ENCODE data around the gene GAS2L2. TPM values are rescaled to one million over a fixed set of nuclear protein-coding genes. Genes with fewer than 3 reads are reported as not detected.

Gene GAS2L2
- total RNA-seq (not detected), polyA plus RNA-seq (under 1 TPM in 1 of 3 donors, not detected in 2; 0.06 TPM)

DNA sequence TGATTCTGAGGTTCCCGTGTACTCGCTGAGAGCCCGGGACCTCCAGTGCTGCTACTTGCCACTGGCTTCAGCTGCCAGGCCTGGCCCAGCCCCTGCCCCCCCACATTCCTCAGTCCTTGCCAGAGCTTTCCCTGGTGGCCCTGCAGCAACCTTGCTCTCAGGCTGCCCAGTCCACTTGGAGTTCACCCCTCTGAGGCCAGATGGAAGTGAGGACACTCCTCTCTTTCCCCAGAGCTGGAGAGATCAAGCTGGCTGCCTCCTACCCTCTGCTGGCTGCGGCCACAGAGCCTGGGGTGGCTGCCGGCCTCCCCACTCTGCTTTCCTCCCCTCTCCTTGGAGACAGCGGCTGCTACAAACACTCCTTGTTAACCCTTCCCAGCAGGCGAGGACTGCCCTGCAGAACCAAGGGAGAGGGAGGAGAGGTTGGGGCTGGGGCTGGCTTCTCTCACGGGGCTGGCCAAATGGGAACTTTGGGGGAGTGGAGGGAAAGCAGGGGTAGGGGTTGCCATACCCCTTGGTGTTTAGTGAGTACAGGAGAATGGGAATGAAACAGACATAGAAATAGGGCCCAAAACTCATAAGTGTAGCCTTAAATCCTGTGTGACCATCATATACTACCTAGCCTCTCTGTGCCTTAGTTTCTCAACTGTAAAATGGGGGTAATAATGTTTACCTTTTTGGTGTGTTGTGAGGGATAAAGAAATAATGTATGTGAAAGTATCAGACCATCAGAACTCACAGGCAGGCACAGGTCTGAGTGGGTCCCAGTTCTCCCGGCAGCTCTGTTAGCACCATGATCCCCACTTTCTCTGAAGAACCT lies at the start of gene GAS2L2:
Gene GAS2L2 (minus strand): TSS at position 295 of the 820 bp plus-strand sequence. CDS start 389 bp downstream, outside the sequence.
- peak within 1 kb of the TSS in 1 of 4 donors; percentile 14 for H3K27ac ChIP-seq
- peaks cover 20 to 48% (median 31%) of the 10 kb centered on the region in 3 donors for H3K27me3 ChIP-seq
- intact Hi-C loops (cut with DNase I) = no loop called here
- WGBS, 2 donors = 54 to 56% methylated on average over 9 of the region's 9 CpGs
- no peak for DNase-seq
- H3K4me1 ChIP-seq = peaks cover 0 to 20% (median 13%) of the 10 kb centered on the region in 4 donors
- TF ChIP-seq POLR2AphosphoS5 (IDR thresholded peaks at IDR 0.05) (no peak), EP300 (IDR thresholded peaks at IDR 0.05) (no peak), POLR2A (IDR thresholded peaks at IDR 0.05) (no peak)
- TF ChIP-seq, protein P1, sequence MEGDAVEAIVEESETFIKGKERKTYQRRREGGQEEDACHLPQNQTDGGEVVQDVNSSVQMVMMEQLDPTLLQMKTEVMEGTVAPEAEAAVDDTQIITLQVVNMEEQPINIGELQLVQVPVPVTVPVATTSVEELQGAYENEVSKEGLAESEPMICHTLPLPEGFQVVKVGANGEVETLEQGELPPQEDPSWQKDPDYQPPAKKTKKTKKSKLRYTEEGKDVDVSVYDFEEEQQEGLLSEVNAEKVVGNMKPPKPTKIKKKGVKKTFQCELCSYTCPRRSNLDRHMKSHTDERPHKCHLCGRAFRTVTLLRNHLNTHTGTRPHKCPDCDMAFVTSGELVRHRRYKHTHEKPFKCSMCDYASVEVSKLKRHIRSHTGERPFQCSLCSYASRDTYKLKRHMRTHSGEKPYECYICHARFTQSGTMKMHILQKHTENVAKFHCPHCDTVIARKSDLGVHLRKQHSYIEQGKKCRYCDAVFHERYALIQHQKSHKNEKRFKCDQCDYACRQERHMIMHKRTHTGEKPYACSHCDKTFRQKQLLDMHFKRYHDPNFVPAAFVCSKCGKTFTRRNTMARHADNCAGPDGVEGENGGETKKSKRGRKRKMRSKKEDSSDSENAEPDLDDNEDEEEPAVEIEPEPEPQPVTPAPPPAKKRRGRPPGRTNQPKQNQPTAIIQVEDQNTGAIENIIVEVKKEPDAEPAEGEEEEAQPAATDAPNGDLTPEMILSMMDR (IDR thresholded peaks at IDR 0.05) = no peak
- no peaks in the 10 kb centered on the region for H3K36me3 ChIP-seq
- H3K4me3 ChIP-seq = no peak within 1 kb of the TSS
- no peaks in the 10 kb centered on the region for H3K9me3 ChIP-seq

DNA sequence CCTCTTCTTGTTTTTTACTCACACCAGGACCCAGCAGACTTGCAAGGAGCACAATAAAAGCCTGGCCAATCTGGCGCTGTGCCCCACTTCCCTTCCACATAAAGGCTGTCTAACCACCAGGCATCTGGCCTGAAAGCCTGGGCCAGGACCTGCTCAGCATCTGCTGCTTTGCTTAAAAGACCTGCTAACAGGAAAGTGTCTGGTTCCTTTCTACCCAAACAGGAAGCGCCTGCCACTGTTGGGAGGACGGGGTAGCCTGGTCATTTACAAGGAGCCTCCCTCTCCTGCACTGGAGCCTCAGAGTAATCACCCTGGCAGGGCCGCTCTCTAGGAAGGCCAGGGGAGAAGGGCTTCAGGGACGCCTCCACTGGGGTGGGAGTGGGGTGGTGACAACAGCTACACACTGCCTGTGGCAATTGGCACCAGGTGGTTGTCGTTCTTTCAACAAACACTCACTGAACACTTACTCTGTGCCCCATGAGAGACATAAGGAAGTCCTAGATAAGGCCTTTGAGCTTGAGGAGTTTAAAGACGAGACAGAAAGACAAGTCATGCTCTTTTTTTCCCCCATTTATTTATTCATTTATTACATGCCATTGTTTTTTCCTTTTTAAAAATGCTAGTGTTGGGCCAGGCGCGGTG lies 48.7 kb upstream of the GAS2L2 start:
- peaks cover 0 to 52% (median 41%) of the 10 kb centered on the region in 4 donors for H3K4me1 ChIP-seq
- TF ChIP-seq POLR2AphosphoS5 (IDR thresholded peaks at IDR 0.05) = peak; percentile 88 to 98 (median 94)
- no peak for TF ChIP-seq POLR2A (IDR thresholded peaks at IDR 0.05)
- peak in 1 of 4 donors; percentile 85 for TF ChIP-seq EP300 (IDR thresholded peaks at IDR 0.05)
- DNase-seq = peak; percentile 98
- intact Hi-C loops (cut with DNase I) = no loop called here
- no peaks in the 10 kb centered on the region for H3K27me3 ChIP-seq
- no peaks in the 10 kb centered on the region for H3K9me3 ChIP-seq
- peak overlapping the region; percentile 68 to 82 (median 76) for H3K27ac ChIP-seq
- H3K36me3 ChIP-seq = no peaks in the 10 kb centered on the region
- H3K4me3 ChIP-seq = no peak overlapping the region
- 36 to 38% methylated on average over 9 of the region's 9 CpGs for WGBS, 2 donors

DNA sequence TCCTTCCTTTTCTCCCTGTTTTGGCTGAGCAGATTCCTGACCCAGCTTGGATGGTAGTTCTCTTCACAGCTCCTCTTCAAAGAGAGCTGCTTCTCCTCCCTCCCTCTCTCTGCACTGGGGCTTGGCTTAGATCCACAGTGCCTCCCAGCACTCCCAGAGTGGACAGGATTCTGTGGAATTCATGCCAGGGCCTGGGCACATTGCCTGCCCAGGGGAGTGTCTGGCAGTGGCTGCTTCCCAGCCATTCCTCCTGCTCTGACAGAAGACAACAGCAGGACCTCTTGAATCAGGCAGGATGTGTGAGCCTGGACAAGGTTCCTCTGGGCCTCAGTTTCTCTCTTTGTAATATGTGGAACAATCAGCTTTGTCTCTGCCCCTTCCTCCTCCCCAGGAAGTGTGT lies 46.9 kb upstream of the GAS2L2 start:
- Histone ChIP-seq H3K4me1 (peaks cover 0 to 59% (median 49%) of the 10 kb centered on the region in 4 donors), H3K27ac (peak overlapping the region; percentile 63 to 82 (median 76))
- intact Hi-C loops (cut with DNase I) = no loop called here

DNA sequence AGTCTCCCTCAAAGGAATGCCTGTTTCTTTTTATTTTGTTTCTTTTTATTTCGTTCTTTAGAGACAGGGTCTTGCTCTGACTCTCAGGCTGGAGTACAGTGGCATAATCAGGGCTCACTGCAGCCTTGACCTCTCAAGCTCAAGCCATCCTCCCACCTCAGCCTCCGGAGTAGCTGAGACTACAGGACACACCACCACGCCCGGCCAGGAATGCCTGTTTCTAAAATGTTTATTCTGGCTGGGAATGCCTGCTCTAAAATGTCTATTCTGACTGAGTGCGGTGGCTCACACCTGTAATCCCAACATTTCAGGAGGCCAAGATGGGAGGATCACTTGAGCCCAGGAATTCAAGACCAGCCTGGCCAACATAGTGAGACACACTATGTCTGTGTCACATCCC lies 44.9 kb upstream of the GAS2L2 start:
- no peaks in the 10 kb centered on the region for H3K9me3 ChIP-seq
- no peak overlapping the region for H3K4me3 ChIP-seq
- no peak for TF ChIP-seq POLR2AphosphoS5 (IDR thresholded peaks at IDR 0.05)
- TF ChIP-seq POLR2A (IDR thresholded peaks at IDR 0.05) = no peak
- TF ChIP-seq, protein P1 (IDR thresholded peaks at IDR 0.05) = no peak
- no peak for TF ChIP-seq EP300 (IDR thresholded peaks at IDR 0.05)
- H3K4me1 ChIP-seq = peaks cover 0 to 72% (median 61%) of the 10 kb centered on the region in 4 donors
- H3K27ac ChIP-seq = peak overlapping the region in 1 of 4 donors; percentile 82
- intact Hi-C loops (cut with DNase I) = no loop called here
- H3K36me3 ChIP-seq = no peaks in the 10 kb centered on the region
- H3K27me3 ChIP-seq = no peaks in the 10 kb centered on the region
- DNase-seq = no peak
- WGBS, 2 donors = 62 to 80% methylated on average over 5 of the region's 5 CpGs

More for the DNA sequence above, 46.9 kb upstream of the GAS2L2 start:
- H3K27me3 ChIP-seq = no peaks in the 10 kb centered on the region
- peak; percentile 43 to 81 (median 67) for TF ChIP-seq POLR2AphosphoS5 (IDR thresholded peaks at IDR 0.05)
- TF ChIP-seq, protein P1 (IDR thresholded peaks at IDR 0.05) = no peak
- H3K9me3 ChIP-seq = no peaks in the 10 kb centered on the region
- no peaks in the 10 kb centered on the region for H3K36me3 ChIP-seq
- H3K4me3 ChIP-seq = no peak overlapping the region
- DNase-seq = peak; percentile 94

DNA sequence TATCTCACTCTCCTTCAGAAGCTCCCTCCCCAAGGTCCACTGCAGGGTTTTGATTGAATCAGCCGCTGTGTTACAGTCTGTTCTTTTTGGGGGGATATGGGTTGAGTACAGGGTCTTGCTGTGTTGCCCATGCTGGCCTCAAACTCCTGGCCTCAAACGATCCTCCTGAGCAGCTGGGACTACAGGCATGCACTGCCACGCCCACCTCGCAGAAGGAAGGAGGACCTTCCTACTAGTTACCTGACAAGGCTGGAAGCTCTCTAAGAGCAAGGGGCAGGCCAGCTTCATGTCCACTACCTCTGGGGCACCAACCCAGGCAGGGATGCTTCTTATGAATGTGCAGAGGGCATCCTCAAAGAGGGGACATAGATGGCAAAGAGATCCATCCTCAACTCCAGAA lies 44.3 kb upstream of the GAS2L2 start:
- no peaks in the 10 kb centered on the region for H3K27me3 ChIP-seq
- DNase-seq = no peak
- TF ChIP-seq, protein P1 (IDR thresholded peaks at IDR 0.05) = no peak
- TF ChIP-seq POLR2A (IDR thresholded peaks at IDR 0.05) = no peak
- no peak for TF ChIP-seq POLR2AphosphoS5 (IDR thresholded peaks at IDR 0.05)
- no peak for TF ChIP-seq EP300 (IDR thresholded peaks at IDR 0.05)
- H3K4me1 ChIP-seq = peaks cover 0 to 77% (median 66%) of the 10 kb centered on the region in 4 donors
- intact Hi-C loops (cut with DNase I) = no loop called here
- WGBS, 2 donors = 39 to 62% methylated on average over 4 of the region's 4 CpGs
- H3K36me3 ChIP-seq = no peaks in the 10 kb centered on the region
- H3K4me3 ChIP-seq = no peak overlapping the region
- no peaks in the 10 kb centered on the region for H3K9me3 ChIP-seq
- H3K27ac ChIP-seq = peak overlapping the region in 1 of 4 donors; percentile 82

Measured in sigmoid colon (tissue), 7 donors.